OCI-LY7 (cell line): ENCODE measurements around the gene PIGP. TPM values are rescaled to one million over a fixed set of nuclear protein-coding genes. Genes with fewer than 3 reads are reported as not detected.

Experiments used
- BruUV-seq: library from RNA; stranded (reverse); fragments of 400-500 nt; replicated peaks from 2 replicates; lab custom pipeline; 2021; lab: Mats Ljungman, UMichigan
- CTCF ChIA-PET: fragments of 300-600 bp; sonication (Branson Sonifier 250); formaldehyde crosslinking; loops from one replicate; lab custom pipeline; 2022; ENCODE audit warnings: antibody characterized with exemption; ENCODE audit not compliant: unreplicated experiment; lab: Charles Lee
- POLR2A ChIA-PET: fragments of 300-600 bp; sonication (Branson Sonifier 250); formaldehyde crosslinking; loops from one replicate; lab custom pipeline; 2022; ENCODE audit warnings: antibody characterized with exemption; lab: Charles Lee
- DNase-seq: peaks from one replicate; pipeline ENCODE4 v3.0.0-alpha.2; 2015; ENCODE audit warnings: low spot score
- H2AFZ ChIP-seq: fragments of 200-600 bp; sonication (generic), shearing (Covaris generic); 2 replicates; pipeline ENCODE4 v1.6.1; 2014; ENCODE audit warnings: mild to moderate bottlenecking, antibody characterized with exemption, low read length, moderate library complexity
- H3K27ac ChIP-seq: fragments of 200-600 bp; sonication (generic); 2 replicates; pipeline ENCODE4 v1.5.1; 2014; ENCODE audit warnings: mixed run types, low read depth, mild to moderate bottlenecking, moderate library complexity, low read length, inconsistent platforms; ENCODE audit not compliant: poor library complexity, severe bottlenecking
- H3K36me3 ChIP-seq: fragments of 200-600 bp; sonication (generic); 2 replicates; pipeline ENCODE4 v1.6.1; 2014; ENCODE audit warnings: mild to moderate bottlenecking, antibody characterized with exemption, low read length, moderate library complexity, mixed read lengths; ENCODE audit not compliant: insufficient read depth
- H3K4me1 ChIP-seq: fragments of 200-600 bp; sonication (generic); 2 replicates; pipeline ENCODE4 v1.5.1; 2014; ENCODE audit warnings: mild to moderate bottlenecking, low read length; ENCODE audit not compliant: insufficient read depth, poor library complexity, severe bottlenecking
- H3K4me2 ChIP-seq: fragments of 200-600 bp; sonication (generic); 2 replicates; pipeline ENCODE4 v1.6.1; 2014; ENCODE audit warnings: mild to moderate bottlenecking, low read length
- H3K4me3 ChIP-seq: fragments of 200-600 bp; sonication (generic); 2 replicates; pipeline ENCODE4 v1.5.1; 2014; ENCODE audit warnings: mild to moderate bottlenecking, low read depth, low read length; ENCODE audit not compliant: poor library complexity, severe bottlenecking
- H3K79me2 ChIP-seq: fragments of 200-600 bp; sonication (generic); 2 replicates; pipeline ENCODE4 v1.6.1; 2016; ENCODE audit warnings: low read depth, mild to moderate bottlenecking, low read length, moderate library complexity, mixed read lengths; ENCODE audit not compliant: insufficient read depth
- H3K9me2 ChIP-seq: fragments of 200-600 bp; sonication (generic); 2 replicates; pipeline ENCODE4 v1.6.1; 2016; ENCODE audit warnings: mild to moderate bottlenecking, low read length, mixed read lengths; ENCODE audit not compliant: insufficient read depth
- H3K9me3 ChIP-seq: fragments of 200-600 bp; sonication (generic); 2 replicates; pipeline ENCODE4 v1.6.1; 2014; ENCODE audit warnings: mild to moderate bottlenecking, mixed run types, low read length, mixed read lengths
- H4K20me1 ChIP-seq: fragments of 200-600 bp; sonication (generic); 2 replicates; pipeline ENCODE4 v1.6.1; 2014; ENCODE audit warnings: mild to moderate bottlenecking, antibody characterized with exemption, low read length, moderate library complexity, mixed read lengths; ENCODE audit not compliant: insufficient read depth
- EZH2phosphoT487 ChIP-seq: fragments of 200-600 bp; sonication (generic); IDR thresholded peaks from 2 replicates; pipeline ENCODE4 v1.6.1; 2018; ENCODE audit warnings: low read depth, borderline replicate concordance, mild to moderate bottlenecking, mixed run types, antibody characterized with exemption, low read length, moderate library complexity, mixed read lengths
- intact Hi-C: fragments of 100-400 bp; cut with micrococcal nuclease; formaldehyde crosslinking; loops from one replicate; pipeline ENCODE4 v1.10.0; 2022; ENCODE audit not compliant: unreplicated experiment
- total RNA-seq, 2 experiments: library from RNA; depleted of rRNA in 1 of 2; stranded (reverse); fragments of >200 nt in 1 of 2; shearing (Covaris generic) in 1 of 2; gene quantifications; 2 replicates each; pipeline ENCODE4 v1.2.3, GENCODE V29; 2014 to 2022
- TF ChIP-seq, protein P1 (sequence below): fragments of 200-600 bp; sonication (generic); conservative IDR thresholded peaks from 2 replicates; pipeline ENCODE4 v1.5.1; 2014; ENCODE audit warnings: mild to moderate bottlenecking, antibody characterized with exemption, low read length, moderate library complexity, mixed read lengths

The PIGP gene
- total RNA-seq, 2 experiments from 2014 or later, result 7.4 to 35.4 TPM

DNA sequence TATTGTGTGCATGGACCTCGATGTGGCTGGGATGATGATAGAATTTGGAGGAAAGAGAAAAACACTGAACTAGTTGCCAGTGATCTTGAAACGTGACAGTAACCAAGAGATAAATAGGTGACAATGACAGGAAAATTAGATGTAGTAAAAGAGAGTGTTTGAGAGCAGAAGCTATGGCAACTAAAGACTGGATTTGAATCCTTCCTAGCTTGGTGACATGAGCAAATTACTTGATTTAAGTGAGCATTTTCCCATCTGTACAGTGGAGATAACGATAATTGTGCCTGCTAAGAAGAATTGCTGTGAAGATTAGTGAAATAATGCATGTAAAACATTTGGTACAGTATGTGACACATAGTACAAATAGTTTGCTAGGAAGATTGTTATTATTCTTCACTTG is 12.9 kb upstream of the PIGP start:
- TF ChIP-seq, protein P1, sequence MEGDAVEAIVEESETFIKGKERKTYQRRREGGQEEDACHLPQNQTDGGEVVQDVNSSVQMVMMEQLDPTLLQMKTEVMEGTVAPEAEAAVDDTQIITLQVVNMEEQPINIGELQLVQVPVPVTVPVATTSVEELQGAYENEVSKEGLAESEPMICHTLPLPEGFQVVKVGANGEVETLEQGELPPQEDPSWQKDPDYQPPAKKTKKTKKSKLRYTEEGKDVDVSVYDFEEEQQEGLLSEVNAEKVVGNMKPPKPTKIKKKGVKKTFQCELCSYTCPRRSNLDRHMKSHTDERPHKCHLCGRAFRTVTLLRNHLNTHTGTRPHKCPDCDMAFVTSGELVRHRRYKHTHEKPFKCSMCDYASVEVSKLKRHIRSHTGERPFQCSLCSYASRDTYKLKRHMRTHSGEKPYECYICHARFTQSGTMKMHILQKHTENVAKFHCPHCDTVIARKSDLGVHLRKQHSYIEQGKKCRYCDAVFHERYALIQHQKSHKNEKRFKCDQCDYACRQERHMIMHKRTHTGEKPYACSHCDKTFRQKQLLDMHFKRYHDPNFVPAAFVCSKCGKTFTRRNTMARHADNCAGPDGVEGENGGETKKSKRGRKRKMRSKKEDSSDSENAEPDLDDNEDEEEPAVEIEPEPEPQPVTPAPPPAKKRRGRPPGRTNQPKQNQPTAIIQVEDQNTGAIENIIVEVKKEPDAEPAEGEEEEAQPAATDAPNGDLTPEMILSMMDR, result no peak
- TF ChIP-seq EZH2phosphoT487, result no peak
- POLR2A ChIA-PET, result interaction anchor here (0.7 kb wide), 1 partner anchor 41 kb away, joined by 3 read pairs; no protein-coding TSS in a partner anchor

DNA sequence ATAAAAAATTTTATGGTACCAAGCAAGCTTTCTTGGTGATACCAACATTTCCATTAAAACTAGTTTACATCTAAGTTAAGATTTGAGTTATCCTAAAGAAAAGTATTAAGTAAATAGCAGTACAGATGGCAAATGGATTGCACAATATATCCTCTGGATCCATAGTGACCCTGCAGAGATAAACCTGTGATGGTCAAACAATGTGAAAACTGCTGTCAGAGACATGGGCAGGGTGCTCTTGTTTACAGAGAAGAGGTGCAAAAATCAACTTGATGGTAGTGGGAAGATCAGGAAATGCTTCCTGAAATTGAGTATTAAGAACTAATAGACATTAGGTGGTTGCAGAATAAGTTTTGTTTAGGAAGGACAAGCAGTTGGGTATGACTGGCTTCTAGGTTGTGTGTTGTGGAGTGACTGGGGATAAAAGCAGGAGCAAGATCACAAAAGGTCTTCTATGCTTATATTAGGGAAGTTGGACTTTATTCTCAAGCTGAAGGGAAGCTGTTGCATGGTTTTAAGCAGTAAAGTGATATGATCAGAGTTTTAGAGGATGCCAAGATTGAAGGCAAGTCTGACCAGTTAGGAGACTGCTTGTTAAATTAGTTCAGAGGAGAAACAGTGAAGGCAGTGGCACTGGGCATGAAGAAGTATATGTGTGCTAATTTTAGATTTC is 10.1 kb upstream of the PIGP start:
- TF ChIP-seq, protein P1, result no peak
- no peak for TF ChIP-seq EZH2phosphoT487
- H3K9me3 ChIP-seq, result no peaks in the 10 kb centered on the region
- no TSS peak for BruUV-seq
- no peak overlapping the region for H3K4me3 ChIP-seq
- H3K4me1 ChIP-seq, result peaks cover 10% of the 10 kb centered on the region
- ChIA-PET POLR2A (interaction anchor here (0.7 kb wide), 2 partner anchors 9 to 12 kb away, joined by 3 read pairs; no protein-coding TSS in a partner anchor), CTCF (no interaction called here)
- no peaks in the 10 kb centered on the region for H3K9me2 ChIP-seq
- H4K20me1 ChIP-seq, result peaks cover 12% of the 10 kb centered on the region
- H3K79me2 ChIP-seq, result peaks cover 59% of the 10 kb centered on the region
- H2AFZ ChIP-seq, result no peak overlapping the region
- H3K27ac ChIP-seq, result no peak overlapping the region
- intact Hi-C loops, result no loop called here
- DNase-seq, result no peak
- peaks cover 2% of the 10 kb centered on the region; the same call in 1 of the 2 replicates for H3K36me3 ChIP-seq
- H3K4me2 ChIP-seq, result no peak overlapping the region

More for the DNA sequence above, 12.9 kb upstream of the PIGP start:
- no peak overlapping the region for H3K4me3 ChIP-seq
- no peak overlapping the region for H2AFZ ChIP-seq
- H3K36me3 ChIP-seq, result peaks cover 27% of the 10 kb centered on the region
- CTCF ChIA-PET, result no interaction called here
- no peaks in the 10 kb centered on the region for H3K9me2 ChIP-seq
- no peaks in the 10 kb centered on the region for H3K4me1 ChIP-seq
- DNase-seq, result no peak
- H3K79me2 ChIP-seq, result peaks cover 36% of the 10 kb centered on the region
- intact Hi-C loops, result no loop called here
- no peaks in the 10 kb centered on the region for H3K9me3 ChIP-seq
- no TSS peak for BruUV-seq
- 0 out of 2 replicates have a peak, but pooled peaks cover 6% of the 10 kb centered on the region for H4K20me1 ChIP-seq
- no peak overlapping the region for H3K4me2 ChIP-seq
- H3K27ac ChIP-seq, result no peak overlapping the region

DNA sequence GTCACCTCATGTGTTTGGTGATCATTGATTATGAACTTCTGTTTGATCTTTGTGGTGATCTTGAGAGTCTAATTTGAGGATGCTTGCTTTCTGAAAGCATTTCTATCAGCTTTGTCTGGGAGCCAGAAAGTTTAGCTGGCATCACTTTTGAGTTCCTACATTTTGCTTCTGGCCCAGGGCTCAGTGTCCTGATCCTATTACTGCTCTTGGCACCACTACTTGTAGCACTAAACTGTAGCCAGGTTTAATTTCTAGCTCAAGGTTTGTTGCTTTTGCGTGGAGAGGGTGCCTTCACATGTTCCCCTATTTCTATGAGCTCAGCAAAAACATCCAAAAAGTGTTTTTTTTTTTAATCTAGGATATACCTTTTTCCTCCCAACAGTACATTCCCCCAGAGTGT is 9.5 kb upstream of the PIGP start:
- BruUV-seq, result no TSS peak
- Histone ChIP-seq H2AFZ (no peak overlapping the region), H3K4me1 (peaks cover 12% of the 10 kb centered on the region), H3K9me3 (no peaks in the 10 kb centered on the region), H3K9me2 (no peaks in the 10 kb centered on the region), H4K20me1 (peaks cover 18% of the 10 kb centered on the region), H3K4me3 (no peak overlapping the region), H3K79me2 (peaks cover 65% of the 10 kb centered on the region), H3K4me2 (no peak overlapping the region), H3K27ac (no peak overlapping the region), H3K36me3 (peaks cover 2% of the 10 kb centered on the region; the same call in 1 of the 2 replicates)
- intact Hi-C loops, result no loop called here
- ChIA-PET POLR2A (interaction anchor here (0.7 kb wide), 2 partner anchors 10 to 11 kb away, joined by 3 read pairs; no protein-coding TSS in a partner anchor), CTCF (no interaction called here)
- no peak for TF ChIP-seq EZH2phosphoT487
- TF ChIP-seq, protein P1, result no peak
- no peak for DNase-seq
